ENCODE measurements around the gene ADAMTS16. TPM values are rescaled to one million over a fixed set of nuclear protein-coding genes. Genes with fewer than 3 reads are reported as not detected.
"Not testable (repeated sequence)": the region's sequence is repeated elsewhere in the genome, so short reads cannot be mapped to it uniquely, and the experiment has no call there.

ADAMTS16 gene
- 0.62 TPM for total RNA-seq

DNA sequence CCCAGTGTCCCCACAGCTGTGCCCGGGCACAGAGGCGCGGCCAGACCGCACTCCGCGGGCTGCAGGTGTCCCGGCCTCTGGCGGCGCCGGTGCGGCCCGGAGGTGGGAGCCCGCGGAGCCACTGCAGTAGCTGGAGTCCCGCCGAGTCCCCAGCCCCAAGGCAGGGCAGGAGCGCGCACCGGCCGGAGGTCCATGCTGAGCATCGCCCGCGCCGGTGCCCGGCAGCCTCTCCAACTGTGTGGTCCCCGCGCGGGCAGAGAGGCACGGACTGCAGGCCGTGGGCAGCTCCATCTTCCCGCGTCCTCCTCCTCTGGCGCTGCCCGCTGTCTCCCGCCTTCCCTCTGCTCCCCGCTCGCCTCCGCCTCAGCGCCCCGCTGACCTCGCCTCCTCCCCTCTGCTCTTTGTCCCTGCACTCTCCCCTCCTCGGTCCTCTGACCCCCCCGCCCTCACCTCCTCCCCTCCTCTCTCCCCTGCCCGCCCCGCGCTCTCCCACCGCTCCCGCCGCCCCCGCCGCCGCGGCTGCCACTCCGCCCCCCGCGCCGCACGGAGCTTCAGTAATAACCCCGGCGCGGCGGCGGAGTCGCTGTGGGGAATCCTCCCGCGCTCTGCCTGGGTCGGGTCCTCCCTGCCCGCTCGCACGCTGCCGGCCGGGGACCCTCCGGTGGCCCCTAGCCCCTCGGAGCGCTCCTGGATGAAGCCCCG, at the start of gene ADAMTS16:
ADAMTS16 (plus strand) TSS at position 554 of the 702 bp plus-strand sequence; CDS start at position 692, 138 bp downstream.
- no peak for DNase-seq

DNA sequence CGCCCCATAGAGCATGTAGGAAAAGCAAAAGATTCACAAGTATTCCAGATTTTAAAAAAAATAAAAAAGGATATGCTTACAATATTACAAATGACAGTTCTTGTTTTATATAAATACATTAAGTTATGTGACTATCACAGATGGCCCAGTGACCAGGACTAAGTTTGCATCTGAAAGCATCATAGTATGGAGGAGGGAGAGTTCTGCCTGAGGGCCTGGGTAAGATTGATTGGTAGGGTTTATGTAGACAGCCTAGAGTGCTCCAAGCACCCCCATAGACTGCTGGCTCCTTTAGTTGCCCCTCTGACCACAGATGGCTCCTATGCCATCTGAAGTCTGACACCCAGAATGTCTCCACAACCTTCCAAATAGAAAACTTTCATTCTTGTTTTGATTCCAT, 48.0 kb upstream of the ADAMTS16 start:
- DNase-seq: no peak

GRCh38 chr5:5100635-5101034, 39.5 kb upstream of the ADAMTS16 start:
- no peak for DNase-seq

GRCh38 chr5:5101676-5102075, 38.5 kb upstream of the ADAMTS16 start:
- no peak for DNase-seq

- no peak for DNase-seq
Observed at GRCh38 chr5:5103245-5103644, 36.9 kb upstream of the ADAMTS16 start.

DNA sequence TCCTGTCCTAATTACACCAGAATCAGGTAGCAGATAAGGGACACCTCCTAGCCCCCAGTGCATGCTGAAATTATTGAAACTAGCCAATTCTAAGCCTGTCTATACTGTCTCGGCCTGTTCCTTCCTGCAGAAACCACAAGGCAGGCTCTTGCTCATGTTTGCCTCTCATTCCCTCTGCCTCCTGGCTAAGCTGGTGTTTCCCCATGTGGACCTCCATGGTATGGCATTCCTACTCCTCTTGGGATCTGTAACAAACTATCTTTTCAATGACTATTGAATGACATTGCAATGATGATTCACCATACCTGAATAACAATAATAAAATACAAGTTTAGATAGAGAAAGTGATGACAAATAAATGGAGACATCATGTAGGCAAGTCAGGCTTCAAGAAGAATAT, 35.6 kb upstream of the ADAMTS16 start:
- DNase-seq: no peak

DNA sequence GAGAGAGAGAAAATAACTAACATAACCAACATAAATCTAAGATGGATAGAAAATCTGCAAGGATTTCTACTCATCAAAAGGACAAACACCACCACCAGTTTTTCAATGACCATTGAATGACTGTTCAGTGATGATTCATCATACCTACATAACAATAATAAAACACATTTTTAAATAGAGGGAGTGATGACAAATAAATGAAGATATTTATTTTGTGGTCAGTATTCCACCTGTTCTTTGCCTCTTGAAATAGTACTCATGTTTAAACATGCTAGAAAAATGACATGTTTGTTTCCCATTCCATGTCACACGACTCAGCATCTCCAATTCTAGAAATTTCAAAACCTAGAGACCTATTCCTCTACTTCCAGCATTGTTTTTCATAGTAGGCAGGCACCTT, 34.6 kb upstream of the ADAMTS16 start:
- no peak for DNase-seq

- no peak for DNase-seq
Observed at GRCh38 chr5:5116956-5117355, 23.2 kb upstream of the ADAMTS16 start.

DNA sequence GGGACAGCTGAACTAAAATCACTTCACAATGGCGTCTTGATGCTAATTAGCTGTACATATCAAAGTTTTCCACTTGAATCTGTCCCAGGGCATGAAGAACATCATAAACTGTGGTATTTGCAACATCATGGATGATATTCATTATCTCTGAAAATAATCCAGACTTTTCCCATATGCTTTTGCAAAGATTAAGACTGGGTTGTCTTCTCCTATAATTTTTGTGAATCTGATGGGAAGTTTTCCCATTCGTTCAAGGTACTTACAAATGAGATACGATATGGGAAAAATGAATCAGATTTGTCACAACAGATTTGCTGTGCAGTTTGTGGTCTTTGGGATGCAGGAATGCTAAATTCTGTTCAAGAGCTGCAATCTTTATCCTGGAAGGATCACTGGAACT, 17.4 kb upstream of the ADAMTS16 start:
- DNase-seq: no peak

DNA sequence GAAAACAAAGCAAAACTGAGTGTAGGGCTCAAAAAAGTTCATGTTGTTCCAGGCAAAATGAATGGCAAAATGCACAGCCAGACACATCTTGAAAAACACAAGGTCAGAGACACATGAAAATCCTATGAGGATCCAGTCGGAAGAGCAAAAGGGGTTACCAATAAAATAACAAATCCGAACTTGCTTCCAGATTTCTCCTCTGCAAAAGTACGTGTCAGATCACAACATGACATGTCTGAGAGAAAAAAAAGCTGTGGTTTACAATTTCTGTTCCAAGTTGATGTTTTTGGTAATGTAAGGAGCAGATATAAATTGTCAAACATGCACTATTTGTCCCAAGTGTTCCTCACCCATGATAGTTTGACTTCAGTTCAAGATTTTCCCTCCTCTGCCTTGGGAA, 15.9 kb upstream of the ADAMTS16 start:
- no peak for DNase-seq

GRCh38 chr5:5126444-5126843, 13.7 kb upstream of the ADAMTS16 start:
- no peak for DNase-seq

DNA sequence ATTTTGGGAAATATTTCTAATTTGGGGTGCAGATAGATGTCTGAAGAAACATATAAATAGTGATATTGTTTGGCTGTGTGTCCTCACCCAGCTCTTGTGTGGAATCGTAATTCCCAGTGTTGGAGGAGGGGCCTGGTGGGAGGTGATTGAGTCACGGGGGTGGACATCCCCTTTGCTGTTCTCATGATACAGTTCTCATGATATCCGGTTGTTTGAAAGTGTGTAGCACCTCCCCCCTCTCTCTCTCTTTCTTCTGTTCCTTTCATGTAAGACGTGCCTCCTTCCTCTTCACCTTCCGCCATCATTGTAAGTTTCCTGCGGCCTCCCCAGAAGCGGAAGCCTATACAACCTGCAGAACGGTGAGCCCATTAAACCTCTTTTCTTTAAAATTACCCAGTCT, 11.4 kb upstream of the ADAMTS16 start:
- DNase-seq: no peak

GRCh38 chr5:5132234-5132633, 7.9 kb upstream of the ADAMTS16 start:
- no peak for DNase-seq

DNA sequence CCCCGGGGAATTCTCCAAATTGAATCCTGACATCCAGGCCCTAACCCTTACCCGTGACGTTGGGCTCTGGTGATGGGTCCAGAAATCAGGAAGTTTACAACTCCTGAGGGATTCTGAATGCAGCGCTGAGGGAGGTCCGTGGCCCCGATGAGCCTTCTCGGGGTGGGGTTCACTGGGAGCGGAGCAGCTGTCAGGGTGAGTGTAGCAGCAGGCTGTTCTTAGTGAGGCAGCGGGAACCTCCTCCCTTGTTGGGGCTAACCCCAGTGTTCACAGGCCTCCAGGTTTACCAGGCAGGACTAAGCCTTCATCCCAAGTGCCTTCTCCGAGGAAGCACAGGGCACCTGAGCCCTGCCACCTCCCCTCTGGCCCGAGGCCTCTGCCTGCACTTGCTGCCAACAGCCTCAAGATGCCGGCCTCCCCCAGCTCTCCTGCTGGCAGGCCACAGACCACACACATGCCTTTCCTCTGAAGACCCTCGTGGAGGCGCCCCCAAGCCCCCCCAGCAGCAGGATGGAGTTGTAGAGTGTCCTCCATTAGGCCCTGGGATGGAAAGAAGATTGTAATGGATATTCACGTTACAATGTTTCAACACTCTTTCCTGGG, 7.3 kb upstream of the ADAMTS16 start:
- DNase-seq: no peak

DNA sequence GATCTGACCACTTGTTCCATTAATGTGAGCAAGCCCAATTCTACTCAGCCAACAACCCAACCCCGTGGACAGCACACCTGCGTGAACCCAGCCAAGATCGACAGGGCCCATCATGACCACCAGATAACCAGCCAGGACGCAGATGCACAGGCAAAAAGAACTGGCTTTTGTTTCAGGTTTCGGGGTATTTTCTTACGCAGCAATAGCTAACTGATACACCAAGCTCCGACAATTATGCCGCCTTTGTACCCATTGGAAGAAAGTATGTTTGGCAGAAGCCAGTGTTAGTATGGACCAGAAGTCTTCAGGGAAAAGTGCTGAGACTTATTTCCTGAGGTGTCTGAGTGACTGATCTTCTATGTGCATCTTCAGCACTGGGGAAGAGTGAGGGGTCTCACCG, 6.0 kb upstream of the ADAMTS16 start:
- DNase-seq: no peak

DNA sequence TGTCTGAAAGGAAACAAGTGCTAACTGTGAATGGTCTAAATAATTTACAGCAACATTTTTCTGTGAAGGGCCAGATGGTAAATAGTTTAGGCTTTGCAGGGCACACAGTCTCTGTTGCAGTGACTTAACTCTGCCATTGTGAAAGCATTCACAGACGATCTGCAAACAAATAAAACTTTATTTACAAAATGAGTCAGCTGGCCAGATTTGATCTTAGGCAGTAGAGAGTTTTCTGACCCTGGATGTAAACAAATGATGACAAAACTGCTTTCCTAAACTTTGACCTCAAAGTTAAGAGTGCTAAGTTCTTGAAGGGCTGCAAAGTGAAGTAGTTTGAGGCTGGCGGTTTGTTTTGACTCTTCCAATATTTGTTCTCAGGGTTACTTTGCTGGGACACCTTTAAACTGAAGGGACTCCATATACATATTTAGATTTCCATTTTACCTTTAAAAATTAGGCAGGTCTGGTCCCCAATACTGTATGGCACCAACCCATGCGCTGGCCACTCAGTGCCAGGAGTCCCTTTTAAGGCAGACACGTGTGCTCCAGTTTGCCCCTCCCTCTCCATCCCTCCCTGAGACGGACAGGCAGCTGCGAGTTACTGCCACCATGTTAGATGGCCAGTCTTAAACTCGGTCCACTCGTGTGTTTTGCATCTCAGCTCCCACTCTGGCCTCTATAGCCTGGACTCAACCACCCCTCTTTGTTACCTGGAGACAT, 4.0 kb upstream of the ADAMTS16 start:
- no peak for DNase-seq

- not testable (repeated sequence) for DNase-seq
Observed at GRCh38 chr5:5137851-5138250, 2.3 kb upstream of the ADAMTS16 start.

- no peak for DNase-seq
Observed at GRCh38 chr5:5139336-5139776, 774 bp upstream of the ADAMTS16 start.

GRCh38 chr5:5140479-5141338, 579 bp downstream of the ADAMTS16 start:
- DNase-seq: no peak

- no peak for DNase-seq
Observed at GRCh38 chr5:5141339-5141599, 1.1 kb downstream of the ADAMTS16 start.

DNA sequence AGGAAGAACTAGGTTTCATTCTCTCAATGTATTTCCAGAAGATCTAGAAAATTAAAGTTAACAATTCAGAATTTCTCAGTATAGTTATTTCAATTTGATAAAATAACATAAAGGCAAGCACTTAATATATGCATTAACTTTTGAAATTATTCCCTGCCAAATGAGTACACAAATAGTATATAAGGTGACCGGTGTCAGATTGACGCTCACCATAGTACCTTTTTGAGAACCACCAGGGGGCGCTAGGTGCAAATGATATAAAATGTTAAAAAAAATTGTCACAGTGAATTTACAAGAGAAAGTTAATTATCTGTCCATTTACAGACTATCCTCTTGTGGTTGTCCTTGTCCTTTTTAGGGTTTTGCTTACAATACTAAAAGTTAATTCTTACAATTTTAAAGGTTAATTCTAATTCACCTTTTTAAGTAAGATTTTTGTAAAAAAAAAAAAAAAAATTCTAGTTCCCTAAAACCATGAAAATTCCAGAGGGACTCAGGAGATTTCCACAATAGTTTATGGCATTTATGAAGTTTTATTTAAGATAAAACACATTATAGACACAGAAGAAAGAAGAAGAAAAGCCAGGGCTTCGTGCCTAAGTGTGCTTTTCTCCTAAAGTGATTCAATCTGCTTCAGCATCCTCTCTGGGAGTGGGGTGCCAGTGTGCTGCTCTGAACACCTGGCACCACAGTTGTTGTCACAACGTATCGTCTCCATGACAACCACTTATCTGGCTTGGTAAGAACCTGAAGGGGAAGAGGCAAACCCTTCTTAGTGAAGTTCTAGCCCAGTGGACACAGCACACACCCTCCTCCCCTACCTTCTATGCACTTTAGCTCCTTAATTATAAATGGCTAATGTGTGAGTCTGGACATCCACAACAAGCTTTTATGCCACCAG, 1.7 kb downstream of the ADAMTS16 start:
- no peak for DNase-seq

GRCh38 chr5:5144441-5144840, 4.3 kb downstream of the ADAMTS16 start:
- DNase-seq: no peak

Measured in occipital lobe (tissue), 2 donors.